Stimulated activated CD4-positive, alpha-beta T cell treated with anti-CD3 and anti-CD28 coated beads, Interleukin-15, amount 100 ng/mL, for 24 hours (primary cell): Measurements from ENCODE around the gene INTS4.
"Not testable (repeated sequence)": the region's sequence is repeated elsewhere in the genome, so short reads cannot be mapped to it uniquely, and the experiment has no call there.

Experiments used
- DNase-seq: peaks from one replicate; pipeline ENCODE4 v3.0.0-alpha.2; 2020

The INTS4 gene

GRCh38 chr11:77876045-77876444, 118.4 kb downstream of the INTS4 start:
- DNase-seq = no peak

- no peak for DNase-seq
Observed at GRCh38 chr11:77874206-77874605, 120.3 kb downstream of the INTS4 start.

GRCh38 chr11:77873345-77873744, 121.1 kb downstream of the INTS4 start:
- DNase-seq = no peak

DNA sequence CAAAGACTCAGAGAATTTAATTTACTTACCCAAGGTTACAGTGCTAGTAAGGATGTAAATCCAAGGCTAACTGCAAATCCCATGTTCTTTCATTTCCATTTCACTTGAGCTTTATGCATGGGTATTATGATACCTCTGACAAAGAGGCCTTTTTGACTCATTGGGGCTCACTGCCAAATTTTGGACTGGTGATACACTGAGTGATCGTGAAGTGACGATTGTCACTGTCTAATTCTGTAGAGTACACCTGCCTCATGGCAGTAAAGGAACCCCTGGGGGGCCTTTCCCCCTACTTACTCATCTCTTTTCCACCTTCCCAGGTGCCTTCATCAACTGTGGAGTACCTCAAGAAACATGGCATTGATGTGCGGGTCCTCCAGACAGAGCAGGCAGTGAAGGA, 122.6 kb downstream of the INTS4 start:
- DNase-seq = no peak

DNA sequence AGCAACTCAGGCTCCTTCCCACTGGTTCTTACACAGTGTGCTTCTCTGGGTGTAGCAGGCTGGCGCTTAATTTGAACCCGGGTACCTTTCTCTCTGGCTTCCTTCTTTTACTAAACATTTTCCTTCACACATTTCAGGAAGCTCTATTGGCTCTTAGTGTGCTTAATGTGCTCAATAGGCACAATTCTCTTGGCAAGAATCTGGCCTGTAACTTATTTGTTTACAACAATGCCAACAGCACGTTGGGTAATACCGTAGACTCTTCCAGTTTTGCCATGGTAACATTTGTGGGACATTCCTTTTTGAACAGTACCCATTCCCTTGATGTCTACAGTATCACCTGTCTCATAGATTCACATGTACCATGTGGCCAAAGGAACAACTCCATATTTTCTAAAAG, 125.7 kb downstream of the INTS4 start:
- no peak for DNase-seq

DNA sequence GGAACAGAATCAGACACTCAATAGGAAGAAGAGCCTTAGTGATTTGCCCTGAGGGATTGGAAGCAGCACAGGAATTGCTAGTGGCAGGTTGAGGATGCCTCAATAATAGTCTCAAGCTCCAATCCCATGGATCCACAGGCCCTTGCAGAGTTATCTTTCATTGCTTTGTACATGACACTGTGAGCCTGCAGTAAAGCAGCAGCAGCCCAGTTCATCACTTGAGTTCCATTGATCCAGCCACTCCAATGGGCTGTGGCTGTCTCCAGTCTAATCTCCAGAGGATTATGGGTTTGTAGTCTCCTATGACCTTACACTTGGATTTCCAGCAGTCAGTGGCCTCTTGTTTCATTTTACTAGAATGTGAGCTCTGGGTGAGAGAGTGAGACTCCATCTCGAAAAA, 128.1 kb downstream of the INTS4 start:
- no peak for DNase-seq

- DNase-seq = no peak
Observed at GRCh38 chr11:77865805-77866204, 128.7 kb downstream of the INTS4 start.

GRCh38 chr11:77861444-77861843, 133.0 kb downstream of the INTS4 start:
- not testable (repeated sequence) for DNase-seq

GRCh38 chr11:77857906-77858457, 136.5 kb downstream of the INTS4 start:
- DNase-seq = not testable (repeated sequence)

DNA sequence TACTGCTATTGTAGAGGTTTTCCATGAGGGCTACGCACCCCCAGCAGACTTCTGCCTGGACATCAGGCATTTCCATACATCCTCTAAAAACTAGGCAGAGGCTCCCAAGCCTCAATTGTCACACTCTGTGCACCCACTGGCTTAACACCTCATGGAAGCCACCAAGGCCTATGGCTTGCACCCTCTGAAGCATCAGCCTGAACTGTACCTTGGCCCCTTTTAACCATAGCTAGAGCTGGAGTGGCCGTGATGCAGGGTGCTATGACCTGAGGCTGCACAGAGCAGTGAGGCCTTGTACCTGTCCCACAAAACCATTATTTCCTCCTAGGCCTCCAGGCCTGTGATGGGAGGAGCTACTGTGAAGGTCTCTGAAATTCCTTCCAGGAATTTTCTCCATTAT, 139.6 kb downstream of the INTS4 start:
- no peak for DNase-seq

- no peak for DNase-seq
Observed at GRCh38 chr11:77851503-77851902, 143.0 kb downstream of the INTS4 start.

DNA sequence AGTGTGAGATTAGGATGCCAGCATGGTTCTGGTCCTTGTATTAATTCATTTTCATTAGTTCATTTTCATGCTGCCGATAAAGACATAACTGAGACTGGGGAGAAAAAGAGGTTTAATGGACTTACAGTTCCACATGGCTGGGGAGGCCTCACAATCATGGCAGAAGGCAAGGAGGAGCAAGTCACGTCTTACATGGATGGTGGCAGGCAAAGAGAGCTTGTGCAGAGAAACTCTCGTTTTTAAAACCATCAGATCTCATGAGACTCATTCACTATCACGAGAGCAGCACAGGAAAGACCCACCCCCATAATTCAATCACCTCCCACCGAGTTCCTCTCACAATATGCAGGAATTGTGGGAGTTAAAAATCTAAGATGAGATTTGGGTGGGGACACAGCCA, 150.8 kb downstream of the INTS4 start:
- DNase-seq = not testable (repeated sequence)

- no peak for DNase-seq
Observed at GRCh38 chr11:77842441-77843121, 151.9 kb downstream of the INTS4 start.

GRCh38 chr11:77833302-77833701, 161.2 kb downstream of the INTS4 start:
- no peak for DNase-seq

DNA sequence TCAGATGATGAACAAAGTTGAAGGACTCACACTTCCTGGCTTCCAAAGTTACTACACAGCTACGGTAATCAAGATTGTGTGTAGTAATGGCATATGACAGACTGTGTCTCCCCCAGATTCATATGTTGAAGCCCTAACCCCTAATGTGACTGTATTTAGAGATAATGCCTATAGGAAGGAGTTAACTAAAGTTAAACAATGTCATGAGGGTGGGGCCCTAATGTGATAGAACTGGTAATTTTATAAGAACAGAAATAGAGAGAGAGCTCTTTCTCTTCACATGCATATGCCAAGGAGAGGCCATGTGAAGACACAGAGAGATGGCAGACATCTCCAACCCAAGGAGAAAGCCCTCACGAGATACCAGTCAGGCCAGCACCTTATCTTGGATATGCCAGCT, 165.5 kb downstream of the INTS4 start:
- no peak for DNase-seq
